PC-3 (cell line): Measurements from ENCODE around the gene MAD1L1. TPM values are rescaled to one million over a fixed set of nuclear protein-coding genes. Genes with fewer than 3 reads are reported as not detected.
"Not testable (repeated sequence)": the region's sequence is repeated elsewhere in the genome, so short reads cannot be mapped to it uniquely, and the experiment has no call there.

Experiments used
- ATAC-seq: fragments of 200-7000 bp; cut with Tn5 transposase; 2 replicates; pipeline ENCODE4 v1.9.1; 2020; ENCODE audit warnings: mild to moderate bottlenecking, moderate library complexity
- BruUV-seq: library from RNA; stranded (reverse); fragments of 400-500 nt; replicated peaks from 2 replicates; lab custom pipeline; 2021; lab: Mats Ljungman, UMichigan
- CTCF ChIA-PET: fragments of 300-600 bp; sonication (Branson Sonifier 250); formaldehyde crosslinking; loops from one replicate; lab custom pipeline; 2022; ENCODE audit warnings: antibody characterized with exemption; lab: Charles Lee
- POLR2A ChIA-PET: fragments of 300-600 bp; sonication (Branson Sonifier 250); formaldehyde crosslinking; loops from one replicate; lab custom pipeline; 2022; ENCODE audit warnings: antibody characterized with exemption; ENCODE audit not compliant: unreplicated experiment; lab: Charles Lee
- DNase-seq: peaks from one replicate; pipeline ENCODE4 v3.0.0-alpha.2; 2015
- H2AFZ ChIP-seq: fragments of 300-600 bp; sonication (generic); 2 replicates; pipeline ENCODE4 v1.6.0; 2016; ENCODE audit warnings: antibody characterized with exemption, low read length
- H3F3A ChIP-seq: fragments of 300-600 bp; sonication (generic); one replicate; pipeline ENCODE4 v1.6.0; 2017; ENCODE audit warnings: antibody characterized with exemption, low read length, control low read depth, mild to moderate bottlenecking; ENCODE audit not compliant: unreplicated experiment
- H3K27ac ChIP-seq: fragments of 300-600 bp; sonication (generic); 2 replicates; pipeline ENCODE4 v1.5.1; 2016; ENCODE audit warnings: mild to moderate bottlenecking, low read length
- H3K27me3 ChIP-seq: fragments of 300-600 bp; sonication (generic); 2 replicates; pipeline ENCODE4 v1.6.1; 2016; ENCODE audit warnings: low read length, mixed read lengths
- H3K36me3 ChIP-seq: fragments of 300-600 bp; sonication (generic); 2 replicates; pipeline ENCODE4 v1.6.1; 2016; ENCODE audit warnings: low read depth, mixed run types, low read length, mixed read lengths
- H3K4me1 ChIP-seq: fragments of 300-600 bp; sonication (generic); 2 replicates; pipeline ENCODE4 v1.5.1; 2016; ENCODE audit warnings: low read length; ENCODE audit not compliant: insufficient read depth
- H3K4me2 ChIP-seq: fragments of 300-600 bp; sonication (generic); 2 replicates; pipeline ENCODE4 v1.6.0; 2016; ENCODE audit warnings: low read length
- H3K4me3 ChIP-seq: fragments of 300-600 bp; sonication (generic); 2 replicates; pipeline ENCODE4 v1.5.1; 2016; ENCODE audit warnings: mild to moderate bottlenecking, low read length, mixed read lengths
- H3K79me2 ChIP-seq: fragments of 300-600 bp; sonication (generic); 2 replicates; pipeline ENCODE4 v1.6.1; 2017; ENCODE audit warnings: low read length, mixed read lengths
- H3K9ac ChIP-seq: fragments of 300-600 bp; sonication (generic); 2 replicates; pipeline ENCODE4 v1.6.0; 2016; ENCODE audit warnings: mild to moderate bottlenecking, low read length
- H3K9me2 ChIP-seq: fragments of 300-600 bp; sonication (generic); replicated peaks from 2 replicates; pipeline ENCODE4 v1.6.1; 2016; ENCODE audit warnings: mixed run types, low read length, mixed read lengths
- H3K9me3 ChIP-seq: fragments of 300-600 bp; sonication (generic); 2 replicates; pipeline ENCODE4 v1.6.1; 2016; ENCODE audit warnings: low read length, mixed read lengths
- H4K20me1 ChIP-seq: fragments of 300-600 bp; sonication (generic); 2 replicates; pipeline ENCODE4 v1.6.1; 2016; ENCODE audit warnings: low read length, mixed read lengths
- CTCF ChIP-seq: fragments of 300-600 bp; sonication (generic); conservative IDR thresholded peaks from 2 replicates; pipeline ENCODE4 v1.5.1; 2017; ENCODE audit warnings: antibody characterized with exemption, low read depth, mild to moderate bottlenecking, low read length
- EZH2 ChIP-seq: fragments of 300-600 bp; sonication (generic); IDR thresholded peaks from one replicate; pipeline ENCODE4 v1.6.1; 2017; ENCODE audit warnings: antibody characterized with exemption, mild to moderate bottlenecking, low read length; ENCODE audit not compliant: unreplicated experiment
- EZH2phosphoT487 ChIP-seq: fragments of 300-600 bp; sonication (generic); IDR thresholded peaks from 2 replicates; pipeline ENCODE4 v1.6.1; 2018; ENCODE audit warnings: mild to moderate bottlenecking, antibody characterized with exemption, low read length, borderline replicate concordance
- intact Hi-C: fragments of 100-400 bp; cut with micrococcal nuclease; formaldehyde crosslinking; loops from 2 replicates; pipeline ENCODE4 v1.9.0; 2023
- total RNA-seq: library from RNA; depleted of rRNA; stranded (reverse); fragments of >200 nt; gene quantifications from 2 replicates; pipeline ENCODE4 v1.2.3, GENCODE V29; 2014

The MAD1L1 gene
- total RNA-seq, 1 experiment from 2014 or later, result 88.4 TPM

DNA sequence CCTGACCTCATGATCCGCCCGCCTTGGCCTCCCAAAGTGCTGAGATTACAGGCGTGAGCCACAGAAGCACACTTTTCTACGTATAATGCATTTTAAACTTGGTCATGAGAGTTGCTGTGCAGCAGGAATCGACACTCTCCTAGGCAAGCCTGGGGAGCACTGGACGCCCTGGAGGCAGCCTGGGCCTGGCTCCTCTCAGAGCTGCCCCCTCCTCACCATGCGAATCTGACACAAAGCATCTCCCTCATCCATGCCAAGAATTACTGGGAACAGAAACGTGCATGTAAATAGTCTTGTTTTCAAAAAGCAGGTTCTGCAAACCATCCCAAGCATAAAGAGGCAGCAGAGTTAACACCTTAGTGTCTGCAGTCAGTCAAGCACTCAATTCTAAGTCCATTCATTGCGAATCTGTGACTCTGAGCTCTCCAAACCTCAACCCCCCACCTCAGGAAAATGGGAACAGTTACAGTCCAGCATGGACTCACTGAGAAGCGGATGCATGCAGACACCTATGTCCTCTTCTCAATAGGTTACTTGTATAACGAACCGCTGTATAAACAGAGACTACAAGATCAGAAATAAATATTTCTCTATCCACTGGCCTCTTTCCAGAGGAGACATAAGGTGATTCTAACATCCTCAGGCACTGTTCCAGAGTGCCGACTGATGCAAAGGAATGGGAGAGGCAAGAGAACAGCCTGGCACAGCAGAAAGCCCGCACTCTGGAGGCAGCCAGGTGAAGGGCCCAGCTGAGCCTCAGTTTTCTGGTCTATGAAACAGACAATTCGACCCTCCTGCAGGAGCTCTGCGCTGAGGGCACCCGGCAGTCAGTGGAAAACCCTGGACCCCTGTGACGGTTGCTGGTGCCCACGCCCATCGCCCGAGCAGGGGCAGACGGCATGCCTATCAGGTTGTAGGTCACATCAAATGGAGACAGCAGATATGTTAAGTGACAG, 68.9 kb downstream of the MAD1L1 start:
- H3K9me2 ChIP-seq, result no peaks in the 10 kb centered on the region
- H3K36me3 ChIP-seq, result no peaks in the 10 kb centered on the region
- H3K9me3 ChIP-seq, result no peaks in the 10 kb centered on the region
- DNase-seq (no peak), ATAC-seq (no peak)
- no peak overlapping the region for H3K4me2 ChIP-seq
- intact Hi-C loops, result no loop called here
- no peaks in the 10 kb centered on the region for H3K27me3 ChIP-seq
- 0 out of 2 replicates have a peak, but pooled peaks cover under 1% of the 10 kb centered on the region for H4K20me1 ChIP-seq
- H3K27ac ChIP-seq, result no peak overlapping the region
- H3K9ac ChIP-seq, result no peak overlapping the region
- H3K4me1 ChIP-seq, result no peaks in the 10 kb centered on the region
- CTCF ChIA-PET, result no interaction called here
- no TSS peak for BruUV-seq
- TF ChIP-seq EZH2phosphoT487 (no peak), CTCF (no peak), EZH2 (no peak)
- H3K4me3 ChIP-seq, result no peak overlapping the region
- H3F3A ChIP-seq, result no peaks in the 10 kb centered on the region
- POLR2A ChIA-PET, result no interaction called here
- H2AFZ ChIP-seq, result no peak overlapping the region
- H3K79me2 ChIP-seq, result no peaks in the 10 kb centered on the region

GRCh38 chr7:2162959-2163358, 69.8 kb downstream of the MAD1L1 start:
- Histone ChIP-seq H3K4me1 (peaks cover 7% of the 10 kb centered on the region), H3K4me2 (no peak overlapping the region), H3K79me2 (no peaks in the 10 kb centered on the region), H3K9me2 (no peaks in the 10 kb centered on the region), H3K36me3 (no peaks in the 10 kb centered on the region), H4K20me1 (peaks cover 9% of the 10 kb centered on the region; the same call in 1 of the 2 replicates), H3K9me3 (no peaks in the 10 kb centered on the region), H2AFZ (no peak overlapping the region), H3K27me3 (no peaks in the 10 kb centered on the region), H3K9ac (no peak overlapping the region), H3F3A (no peaks in the 10 kb centered on the region), H3K4me3 (no peak overlapping the region), H3K27ac (no peak overlapping the region)
- no peak for TF ChIP-seq CTCF
- no peak for TF ChIP-seq EZH2
- TF ChIP-seq EZH2phosphoT487, result no peak
- POLR2A ChIA-PET, result no interaction called here
- ATAC-seq, result no peak
- CTCF ChIA-PET, result no interaction called here
- no TSS peak for BruUV-seq
- no peak for DNase-seq
- intact Hi-C loops, result no loop called here

DNA sequence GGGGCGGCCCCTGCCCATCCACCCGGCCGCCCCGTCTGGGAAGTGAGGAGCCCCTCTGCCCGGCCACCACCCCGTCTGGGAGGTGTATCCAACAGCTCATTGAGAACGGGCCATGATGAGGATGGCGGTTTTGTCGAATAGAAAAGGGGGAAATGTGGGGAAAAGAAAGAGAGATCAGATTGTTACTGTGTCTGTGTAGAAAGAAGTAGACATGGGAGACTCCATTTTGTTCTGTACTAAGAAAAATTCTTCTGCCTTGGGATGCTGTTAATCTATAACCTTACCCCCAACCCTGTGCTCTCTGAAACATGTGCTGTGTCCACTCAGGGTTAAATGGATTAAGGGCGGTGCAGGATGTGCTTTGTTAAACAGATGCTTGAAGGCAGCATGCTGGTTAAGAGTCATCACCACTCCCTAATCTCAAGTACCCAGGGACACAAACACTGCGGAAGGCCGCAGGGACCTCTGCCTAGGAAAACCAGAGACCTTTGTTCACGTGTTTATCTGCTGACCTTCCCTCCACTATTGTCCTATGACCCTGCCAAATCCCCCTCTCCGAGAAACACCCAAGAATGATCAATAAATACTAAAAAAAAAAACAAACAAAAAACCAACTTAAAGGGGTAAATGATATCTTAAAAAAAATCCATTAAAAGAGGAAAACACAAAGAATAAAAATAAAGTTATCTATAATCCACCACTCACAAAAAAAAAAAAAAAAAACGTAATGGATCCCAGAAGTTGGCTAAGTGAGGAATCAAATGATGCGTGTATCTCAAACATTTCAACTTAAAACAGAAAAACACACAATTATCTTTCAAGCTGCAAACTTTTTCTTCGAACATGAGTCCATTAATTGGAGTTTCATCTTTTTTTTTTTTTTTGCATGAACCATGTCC, 70.5 kb downstream of the MAD1L1 start:
- intact Hi-C loops, BruUV-seq, H3K9ac ChIP-seq, H3K9me2 ChIP-seq, H2AFZ ChIP-seq, H3K4me2 ChIP-seq, H3K27me3 ChIP-seq, H3K9me3 ChIP-seq, CTCF ChIA-PET, H3F3A ChIP-seq, H3K36me3 ChIP-seq, H3K4me3 ChIP-seq, ATAC-seq, POLR2A ChIA-PET, H3K27ac ChIP-seq, DNase-seq, H3K79me2 ChIP-seq: not testable (repeated sequence)
- peaks cover 13% of the 10 kb centered on the region for H3K4me1 ChIP-seq
- H4K20me1 ChIP-seq, result peaks cover 12% of the 10 kb centered on the region; the same call in 1 of the 2 replicates
